Lower leg skin (tissue), 4 donors: ENCODE data around the gene CYFIP1. TPM values are rescaled to one million over a fixed set of nuclear protein-coding genes. Genes with fewer than 3 reads are reported as not detected.
"Not testable (repeated sequence)": the region's sequence is repeated elsewhere in the genome, so short reads cannot be mapped to it uniquely, and the experiment has no call there.

Source experiments
- DNase-seq, 2 donors: peaks; one replicate each; pipeline ENCODE4 v3.0.0-alpha.2; 2019; ENCODE audit warnings: low spot score in 2 of 2
- H3K4me3 ChIP-seq: fragments of 200-600 bp; sonication (generic); 2 replicates; pipeline ENCODE4 v1.5.1; 2017; ENCODE audit warnings: mild to moderate bottlenecking, low read depth; ENCODE audit not compliant: poor library complexity, severe bottlenecking
- POLR2A ChIP-seq, 2 donors: fragments of 450-650 bp; IDR thresholded peaks; one replicate each; pipeline ENCODE4 v1.6.1; 2016 to 2017; ENCODE audit warnings: antibody characterized with exemption in 2 of 2, mild to moderate bottlenecking in 1 of 2, moderate library complexity in 1 of 2
- WGBS, 2 donors: methylation state at CpG; one replicate each; pipeline ENCODE4 v1.1.5; 2018; 5-methylcytosine and 5-hydroxymethylcytosine counted together
- intact Hi-C: fragments of 100-400 bp; cut with DNase I; formaldehyde crosslinking; loops from one replicate; pipeline ENCODE4 v1.15.0; 2023; ENCODE audit warnings: low total_unique reads
- total RNA-seq, 4 donors: library from RNA; depleted of rRNA; stranded (reverse); fragments of >200 nt; gene quantifications; one replicate each; pipeline ENCODE4 v1.1.0, GENCODE V29; 2016
- TF ChIP-seq, protein P1 (sequence below), 3 donors: fragments of 450-650 bp; IDR thresholded peaks; one replicate each; pipeline ENCODE4 v1.5.1; 2016; ENCODE audit warnings: antibody characterized with exemption in 3 of 3, mild to moderate bottlenecking in 3 of 3, moderate library complexity in 2 of 3

The CYFIP1 gene
- total RNA-seq = 100 to 1,000 TPM in 1 of 4 donors, 10 to 100 TPM in 3; 81.0 to 108 (median 94.6) TPM

DNA sequence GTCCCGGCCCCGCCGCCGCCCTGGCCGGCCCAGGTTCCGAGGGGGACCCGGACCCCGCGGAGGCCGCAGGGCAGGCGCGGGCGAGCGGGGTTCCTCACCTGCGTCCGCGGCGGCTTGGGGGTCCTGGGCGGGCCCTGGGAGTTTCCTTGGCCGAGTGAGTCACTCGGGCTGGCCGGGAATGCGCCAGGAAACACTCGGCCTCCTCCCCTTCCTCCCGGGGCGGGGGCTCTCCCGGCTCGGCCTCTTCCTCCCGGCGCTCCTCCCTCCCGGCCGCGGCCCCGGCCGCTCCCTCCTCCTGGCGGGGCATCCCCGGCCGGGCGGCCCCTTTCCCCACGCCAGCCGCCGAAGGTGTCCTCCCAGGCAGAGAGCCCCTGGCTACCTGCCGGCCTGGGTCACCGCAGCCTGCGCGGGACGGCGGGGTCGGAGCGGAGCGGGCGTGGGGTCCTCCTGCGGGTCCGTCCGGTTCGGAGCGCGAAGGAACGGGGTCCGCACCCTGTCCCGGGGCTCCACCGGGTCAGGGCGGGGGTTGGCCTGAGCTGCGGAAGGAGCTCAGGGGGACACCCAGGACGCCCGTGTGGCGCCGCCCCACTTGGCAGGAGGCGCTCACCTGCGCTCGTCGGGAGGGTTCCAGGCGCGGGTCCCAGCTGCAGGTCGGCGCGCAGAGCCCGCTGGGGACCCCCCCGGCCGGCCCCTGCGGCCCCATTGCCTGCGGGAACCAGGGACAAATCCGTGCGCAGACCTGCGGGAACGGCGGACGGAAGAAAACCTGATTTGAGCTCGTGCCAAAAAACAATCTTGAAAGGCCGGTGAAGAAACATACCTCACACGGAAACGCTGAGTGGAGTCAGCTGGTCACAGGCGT, at the start of gene CYFIP1:
TSS of gene CYFIP1 (minus strand) at position 180 of the 862 bp plus-strand sequence. CDS start 33,083 bp downstream, outside the sequence.
- peak within 1 kb of the TSS; percentile 95 for H3K4me3 ChIP-seq
- intact Hi-C loops = no loop called here
- TF ChIP-seq, protein P1, sequence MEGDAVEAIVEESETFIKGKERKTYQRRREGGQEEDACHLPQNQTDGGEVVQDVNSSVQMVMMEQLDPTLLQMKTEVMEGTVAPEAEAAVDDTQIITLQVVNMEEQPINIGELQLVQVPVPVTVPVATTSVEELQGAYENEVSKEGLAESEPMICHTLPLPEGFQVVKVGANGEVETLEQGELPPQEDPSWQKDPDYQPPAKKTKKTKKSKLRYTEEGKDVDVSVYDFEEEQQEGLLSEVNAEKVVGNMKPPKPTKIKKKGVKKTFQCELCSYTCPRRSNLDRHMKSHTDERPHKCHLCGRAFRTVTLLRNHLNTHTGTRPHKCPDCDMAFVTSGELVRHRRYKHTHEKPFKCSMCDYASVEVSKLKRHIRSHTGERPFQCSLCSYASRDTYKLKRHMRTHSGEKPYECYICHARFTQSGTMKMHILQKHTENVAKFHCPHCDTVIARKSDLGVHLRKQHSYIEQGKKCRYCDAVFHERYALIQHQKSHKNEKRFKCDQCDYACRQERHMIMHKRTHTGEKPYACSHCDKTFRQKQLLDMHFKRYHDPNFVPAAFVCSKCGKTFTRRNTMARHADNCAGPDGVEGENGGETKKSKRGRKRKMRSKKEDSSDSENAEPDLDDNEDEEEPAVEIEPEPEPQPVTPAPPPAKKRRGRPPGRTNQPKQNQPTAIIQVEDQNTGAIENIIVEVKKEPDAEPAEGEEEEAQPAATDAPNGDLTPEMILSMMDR (IDR thresholded peaks at IDR 0.05) = no peak
- no peak for TF ChIP-seq POLR2A (IDR thresholded peaks at IDR 0.05)
- DNase-seq = peak; percentile 79 to 96
- WGBS, 2 donors = 0 to 1% methylated on average over 1 to 46 of the region's 93 CpGs

DNA sequence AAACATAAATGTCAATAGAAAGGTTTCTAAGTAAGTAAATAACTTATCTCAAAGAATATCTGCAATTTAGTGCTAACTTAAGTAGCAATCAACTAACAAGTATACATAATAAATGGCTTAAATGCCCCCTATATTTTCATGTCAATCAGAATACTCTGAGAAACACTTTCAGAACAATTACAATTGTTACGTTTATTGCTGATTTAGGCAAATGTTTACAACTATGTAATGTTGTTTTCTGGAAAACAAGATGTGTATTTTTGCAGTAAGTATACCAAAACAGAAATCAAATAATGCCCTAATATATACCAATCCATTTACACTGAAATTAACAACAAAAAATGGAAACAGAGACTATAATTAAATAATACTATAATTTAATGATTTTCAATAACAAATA, 46.0 kb upstream of the CYFIP1 start:
- intact Hi-C loops = no loop called here
- 89 to 90% methylated on average over 1 of the region's 1 CpG for WGBS, 2 donors
- TF ChIP-seq, protein P1 (IDR thresholded peaks at IDR 0.05) = no peak
- no peak for TF ChIP-seq POLR2A (IDR thresholded peaks at IDR 0.05)
- H3K4me3 ChIP-seq = no peak overlapping the region
- no peak for DNase-seq

DNA sequence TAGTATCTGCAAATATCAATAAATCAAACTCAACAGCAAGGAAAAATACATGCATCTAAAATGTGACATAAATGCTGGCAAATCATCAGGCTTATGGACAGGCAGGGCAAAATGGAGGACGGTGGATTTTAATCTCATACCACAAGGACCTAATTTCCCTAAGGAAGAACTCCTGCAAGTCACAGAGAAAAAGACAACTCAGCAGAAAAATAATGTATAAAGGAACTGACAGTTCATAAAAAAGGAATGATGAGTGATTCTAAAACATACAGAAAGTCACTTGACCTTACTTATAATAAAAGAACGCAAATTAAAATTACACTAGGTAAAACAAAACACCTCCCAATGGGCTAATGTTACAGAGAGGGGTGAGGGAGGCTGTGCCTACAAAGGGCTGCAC, 42.0 kb upstream of the CYFIP1 start:
- no peak for TF ChIP-seq POLR2A (IDR thresholded peaks at IDR 0.05)
- TF ChIP-seq, protein P1 (IDR thresholded peaks at IDR 0.05) = no peak
- 90% methylated on average over 2 of the region's 2 CpGs for WGBS, 2 donors
- intact Hi-C loops = no loop called here
- DNase-seq = no peak
- H3K4me3 ChIP-seq = no peak overlapping the region

DNA sequence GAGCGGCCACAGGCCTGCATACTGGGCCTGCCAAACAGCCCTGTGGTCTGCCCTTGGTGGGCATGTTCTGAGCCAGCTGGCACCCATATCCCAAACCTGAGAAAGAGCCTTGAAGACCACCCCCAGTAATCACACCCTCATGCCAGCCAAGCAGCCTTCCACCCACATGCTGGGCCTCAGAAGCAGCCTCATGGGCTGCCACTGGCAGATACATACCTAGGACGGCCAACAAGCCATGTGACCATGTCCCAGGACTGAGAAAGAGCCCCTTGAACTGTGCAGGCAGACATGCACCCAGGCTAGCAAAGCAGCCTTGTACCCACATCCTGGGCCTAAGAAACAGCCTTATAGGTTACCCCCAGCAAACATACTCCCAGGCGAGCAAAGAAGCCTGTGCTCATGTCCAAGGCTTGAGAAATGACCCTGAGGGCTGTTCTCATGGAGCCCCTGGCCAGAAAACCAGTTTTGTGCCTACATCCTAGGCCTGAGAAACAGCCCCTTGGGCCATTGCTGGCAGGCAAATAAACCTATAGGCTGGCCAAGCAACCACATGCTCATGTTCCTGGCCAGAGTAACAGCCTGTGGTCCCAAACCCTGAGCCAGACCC, 34.3 kb upstream of the CYFIP1 start:
- intact Hi-C loops = no loop called here
- WGBS, 2 donors = 91 to 96% methylated on average over 3 of the region's 3 CpGs
- no peak overlapping the region for H3K4me3 ChIP-seq
- TF ChIP-seq, protein P1 (IDR thresholded peaks at IDR 0.05) = no peak
- no peak for TF ChIP-seq POLR2A (IDR thresholded peaks at IDR 0.05)
- no peak for DNase-seq

DNA sequence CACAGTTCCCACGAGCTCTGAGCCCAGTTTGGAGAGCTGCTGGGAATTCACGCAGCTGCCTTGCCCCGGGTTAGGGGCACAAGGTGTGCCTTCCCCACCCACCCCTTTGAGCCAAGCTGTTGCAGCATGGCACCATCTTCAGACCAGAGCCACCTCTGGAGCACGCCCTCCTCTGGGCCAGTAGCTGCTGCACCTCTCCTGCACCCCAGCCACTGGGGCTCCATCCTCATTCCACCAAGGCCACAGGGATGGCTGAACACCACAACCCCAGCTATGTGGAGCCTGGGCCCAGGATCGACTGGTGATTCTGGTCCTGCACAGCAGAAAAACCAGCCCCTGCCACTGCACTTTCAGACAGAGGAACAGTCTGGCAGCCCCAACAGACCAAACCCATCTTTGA, 33.5 kb upstream of the CYFIP1 start:
- 93% methylated on average over 3 to 4 of the region's 5 CpGs for WGBS, 2 donors
- H3K4me3 ChIP-seq = no peak overlapping the region
- TF ChIP-seq, protein P1 (IDR thresholded peaks at IDR 0.05) = no peak
- TF ChIP-seq POLR2A (IDR thresholded peaks at IDR 0.05) = no peak
- intact Hi-C loops = no loop called here
- no peak for DNase-seq

DNA sequence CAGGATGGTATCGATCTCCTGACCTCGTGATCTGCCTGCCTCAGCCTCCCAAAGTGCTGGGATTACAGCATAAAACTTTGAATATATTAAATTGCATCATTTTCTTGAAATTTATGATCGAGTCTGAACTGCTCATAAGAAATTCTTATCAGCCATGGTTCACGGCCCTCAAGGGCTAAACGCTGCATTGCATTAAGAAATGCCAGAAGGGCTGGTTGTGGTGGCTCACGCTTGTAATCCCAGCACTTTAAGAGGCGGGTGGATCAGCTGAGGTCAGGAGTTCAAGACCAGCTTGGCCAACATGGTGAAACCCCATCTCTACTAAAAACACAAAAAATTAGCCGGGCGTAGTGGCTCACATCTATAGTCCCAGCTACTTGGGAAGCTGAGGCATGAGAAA, 32.4 kb upstream of the CYFIP1 start:
- H3K4me3 ChIP-seq, intact Hi-C loops: not testable (repeated sequence)
- DNase-seq = peak in 1 of 2 donors; percentile 36
- 93 to 97% methylated on average over 9 of the region's 9 CpGs for WGBS, 2 donors
